ENCODE data around the gene UBL4A. TPM values are rescaled to one million over a fixed set of nuclear protein-coding genes. Genes with fewer than 3 reads are reported as not detected.
"Not testable (repeated sequence)": the region's sequence is repeated elsewhere in the genome, so short reads cannot be mapped to it uniquely, and the experiment has no call there.

UBL4A gene
- polyA plus RNA-seq, 4 donors, result 26.2 to 39.6 (median 30.1) TPM

DNA sequence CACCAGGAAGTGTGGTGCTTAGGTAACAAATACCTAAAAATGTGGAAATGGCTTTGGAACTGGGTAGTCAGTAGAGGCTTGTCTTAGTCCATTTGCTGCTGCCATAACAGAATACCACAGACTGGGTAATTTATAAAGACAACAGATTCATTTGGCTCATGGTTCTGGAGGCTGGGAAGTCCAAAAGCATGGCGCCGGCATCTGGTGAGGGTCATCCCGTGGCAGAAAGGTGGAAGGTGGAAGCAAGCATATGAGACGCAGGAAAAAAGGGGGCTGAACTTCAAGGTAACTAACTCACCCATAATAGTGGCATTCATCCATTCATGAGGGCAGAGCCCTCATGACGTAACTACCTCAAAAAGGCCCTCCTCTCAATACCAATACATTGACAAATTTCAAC is 23.0 kb upstream of the UBL4A start:
- DNase-seq (ENCODE audit: low read depth in 4 of 4, low spot score in 2 of 4), result no peak

DNA sequence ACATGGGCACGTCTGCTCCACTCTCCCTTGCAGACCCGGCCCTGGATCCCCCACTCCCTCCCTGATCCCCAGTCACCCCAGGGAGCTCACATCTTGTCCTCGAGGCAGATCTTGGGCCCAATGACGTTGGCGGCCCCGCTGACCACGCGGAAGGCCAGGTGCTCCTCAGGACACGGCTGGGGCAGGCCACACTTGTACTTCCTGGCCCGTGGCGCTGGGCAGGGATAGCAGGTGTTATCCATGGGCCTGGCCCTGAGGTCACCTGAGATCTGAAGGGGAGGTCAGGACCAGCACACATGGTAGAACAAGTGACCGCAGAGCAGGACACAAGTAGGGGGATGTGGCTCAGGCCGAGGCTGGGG is 21.9 kb upstream of the UBL4A start:
- DNase-seq (ENCODE audit: low read depth in 4 of 4, low spot score in 2 of 4), result no peak

GRCh38 chrX:154507673-154508383 is 21.4 kb upstream of the UBL4A start:
- DNase-seq (ENCODE audit: low read depth in 4 of 4, low spot score in 2 of 4), result no peak

- DNase-seq (ENCODE audit: low read depth in 4 of 4, low spot score in 2 of 4), result no peak
Measured at GRCh38 chrX:154506483-154507332, 20.3 kb upstream of the UBL4A start.

DNA sequence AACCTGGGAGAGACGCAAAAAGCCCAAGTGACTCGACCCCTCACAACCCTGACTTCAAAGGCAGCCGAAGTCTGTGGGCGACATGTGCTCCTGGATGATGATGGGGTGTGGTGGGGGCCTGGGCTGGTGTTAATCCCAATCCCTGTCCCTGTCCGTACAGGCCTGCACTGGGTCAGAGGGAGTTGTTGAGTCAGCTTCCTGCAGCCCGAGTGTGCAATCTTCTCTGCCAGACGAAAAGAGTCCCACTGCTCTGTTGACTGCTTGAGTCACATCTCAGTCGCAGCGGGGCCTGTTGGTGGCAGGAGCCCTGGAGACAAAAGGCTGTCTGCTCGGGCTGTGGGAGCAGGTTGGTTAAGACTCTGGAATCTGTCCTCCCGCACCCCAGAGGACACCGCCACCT is 19.3 kb upstream of the UBL4A start:
- DNase-seq (ENCODE audit: low read depth in 4 of 4, low spot score in 2 of 4), result no peak

- no peak for DNase-seq (ENCODE audit: low read depth in 4 of 4, low spot score in 2 of 4)
Measured at GRCh38 chrX:154502989-154503388, 16.6 kb upstream of the UBL4A start.

- no peak for DNase-seq (ENCODE audit: low read depth in 4 of 4, low spot score in 2 of 4)
Measured at GRCh38 chrX:154502098-154502497, 15.7 kb upstream of the UBL4A start.

- DNase-seq (ENCODE audit: low read depth in 4 of 4, low spot score in 2 of 4), result not testable (repeated sequence)
Measured at GRCh38 chrX:154501423-154501822, 15.0 kb upstream of the UBL4A start.

- not testable (repeated sequence) for DNase-seq (ENCODE audit: low read depth in 4 of 4, low spot score in 2 of 4)
Measured at GRCh38 chrX:154496591-154497137, 10.2 kb upstream of the UBL4A start.

- no peak for DNase-seq (ENCODE audit: low read depth in 4 of 4, low spot score in 2 of 4)
Measured at GRCh38 chrX:154495472-154495922, 9.1 kb upstream of the UBL4A start.

DNA sequence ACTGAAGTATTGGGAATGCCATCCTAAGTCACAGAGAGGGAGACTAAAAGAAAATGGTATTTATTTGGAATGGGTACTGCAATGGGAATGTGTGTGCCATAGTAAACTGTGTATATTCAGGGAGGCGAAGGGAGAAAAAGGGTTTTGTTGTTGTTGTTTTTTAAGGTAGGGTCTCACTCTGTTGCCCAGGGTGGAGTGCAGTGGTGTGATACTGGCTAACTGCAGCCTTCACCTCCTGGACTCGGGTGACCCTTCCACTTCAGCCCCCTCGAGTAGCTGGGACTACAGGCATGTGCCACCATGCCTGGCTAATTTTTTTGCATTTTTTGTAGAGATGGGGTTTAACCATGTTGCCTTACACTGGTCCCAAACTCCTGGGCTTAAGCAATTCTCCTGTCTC is 8.3 kb upstream of the UBL4A start:
- no peak for DNase-seq (ENCODE audit: low read depth in 4 of 4, low spot score in 2 of 4)

- peak; percentile 48 to 77 (median 71) for DNase-seq (ENCODE audit: low read depth in 4 of 4, low spot score in 2 of 4)
Measured at GRCh38 chrX:154490414-154491083, 4.1 kb upstream of the UBL4A start, which contains the start of gene SLC10A3. TSS of gene SLC10A3 (minus strand) at chrX:154490629. CDS start at chrX:154488940, 1,689 bp downstream.

- no peak for DNase-seq (ENCODE audit: low read depth in 4 of 4, low spot score in 2 of 4)
Measured at GRCh38 chrX:154490021-154490413, 3.6 kb upstream of the UBL4A start.

GRCh38 chrX:154489182-154489581 is 2.8 kb upstream of the UBL4A start:
- no peak for DNase-seq (ENCODE audit: low read depth in 4 of 4, low spot score in 2 of 4)

DNA sequence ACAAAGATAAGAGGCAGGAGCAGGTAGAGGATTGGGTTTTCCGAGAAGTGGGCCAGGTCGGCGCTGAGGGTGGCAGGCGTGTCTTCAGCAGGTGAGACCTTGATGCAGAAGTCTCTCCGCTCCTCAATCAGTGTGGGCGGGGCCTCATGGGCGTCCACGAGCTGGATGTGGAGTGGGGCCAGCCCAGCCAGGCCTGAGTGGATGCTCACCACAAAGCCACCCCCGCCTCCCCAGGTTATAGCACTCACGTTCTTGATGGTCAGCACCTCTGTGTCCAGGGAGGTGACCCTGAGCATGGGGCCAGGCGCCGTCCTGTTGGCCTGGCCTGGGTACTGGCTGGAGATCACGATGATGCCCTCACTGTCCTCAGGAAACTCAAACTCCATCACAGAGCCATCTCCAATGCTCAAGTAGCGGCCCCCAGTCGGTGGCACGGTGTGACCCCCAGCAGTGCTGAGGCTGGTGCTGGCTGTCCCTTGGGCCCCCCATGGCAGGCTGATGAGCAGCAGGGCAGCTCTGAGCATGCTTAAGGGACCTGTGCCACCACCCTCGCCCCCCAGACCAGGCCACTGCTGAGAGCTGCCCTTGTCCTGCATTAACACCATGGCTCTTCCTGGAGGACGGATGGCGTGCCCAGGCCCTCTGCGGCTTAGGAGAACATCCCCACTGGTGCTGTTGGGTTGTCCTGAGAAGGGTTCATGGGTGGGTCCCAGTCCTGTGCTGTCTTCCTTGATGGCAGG is 2.1 kb upstream of the UBL4A start:
- DNase-seq (ENCODE audit: low read depth in 4 of 4, low spot score in 2 of 4), result no peak

DNA sequence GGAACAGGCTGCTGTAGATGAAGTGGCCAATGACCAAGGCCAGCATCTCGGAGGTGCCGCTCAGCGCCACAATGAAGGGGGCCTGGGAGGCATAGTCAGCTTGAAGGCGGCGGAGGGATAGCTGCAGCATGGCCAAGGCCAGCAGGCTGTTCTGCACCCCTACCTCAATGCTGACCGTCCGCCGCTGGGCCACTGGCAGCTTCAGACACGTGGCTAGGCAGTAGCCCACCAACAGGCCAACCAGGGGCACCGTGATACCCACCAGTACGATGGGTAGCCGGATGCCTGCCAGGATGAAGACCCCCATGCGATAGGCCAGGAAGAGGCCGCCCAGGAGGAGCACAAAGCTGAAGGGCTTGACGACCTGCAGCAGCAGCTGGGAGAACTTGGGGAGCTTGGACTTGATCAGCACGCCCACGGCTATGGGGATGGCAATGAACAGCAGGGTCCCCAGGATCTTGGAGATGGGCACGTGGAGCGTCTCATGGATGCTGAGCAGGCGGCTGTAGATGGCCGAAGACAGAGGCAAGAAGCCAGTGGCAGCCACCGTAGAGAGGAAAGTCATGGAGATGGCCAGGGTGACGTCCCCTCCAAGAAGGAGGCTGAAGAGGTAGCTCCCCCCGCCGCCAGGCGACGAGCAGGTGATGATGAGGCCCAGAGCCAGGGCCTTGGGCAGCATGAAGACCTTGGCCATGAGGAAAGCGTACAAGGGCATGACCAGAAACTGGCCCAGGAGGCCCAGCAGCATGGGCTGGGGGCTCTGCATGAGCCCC is 1.3 kb upstream of the UBL4A start:
- DNase-seq (ENCODE audit: low read depth in 4 of 4, low spot score in 2 of 4), result no peak

DNA sequence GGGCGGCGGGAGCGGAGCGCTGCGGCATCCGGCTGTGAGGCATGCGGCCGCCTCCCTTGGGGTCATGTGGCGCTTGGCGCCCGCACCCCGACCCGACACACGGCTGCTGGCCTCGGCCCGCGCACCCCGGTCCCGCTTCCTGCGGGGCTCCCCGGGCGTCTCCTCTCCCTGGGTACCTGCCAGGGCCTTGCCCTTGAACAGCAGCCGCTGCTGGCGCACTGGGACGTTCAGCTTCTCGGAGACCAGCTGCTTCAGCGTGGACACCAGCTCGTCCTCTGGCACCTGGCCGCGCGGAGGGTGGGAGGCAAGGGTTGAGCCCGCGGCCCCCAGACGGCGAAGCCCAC is 391 bp downstream of the UBL4A start:
- no peak for DNase-seq (ENCODE audit: low read depth in 4 of 4, low spot score in 2 of 4)

GRCh38 chrX:154485150-154486051 is 1.0 kb downstream of the UBL4A start:
- no peak for DNase-seq (ENCODE audit: low read depth in 4 of 4, low spot score in 2 of 4)

Data from left renal cortex interstitium (tissue), 4 donors.